Endometrial microvascular endothelial cells (primary cell): ENCODE results near the gene GABPB2. TPM values are rescaled to one million over a fixed set of nuclear protein-coding genes. Genes with fewer than 3 reads are reported as not detected.
"Not testable (repeated sequence)": the region's sequence is repeated elsewhere in the genome, so short reads cannot be mapped to it uniquely, and the experiment has no call there.

Source experiments
- in situ Hi-C: cut with HindIII; loops from 2 replicates; pipeline ENCODE4 v1.10.0; 2017; ENCODE audit warnings: low sequenced_read_pairs, low pct_unique_long_range_greater_than_20kb; ENCODE audit errors: inconsistent ontology term
- total RNA-seq: library from RNA; depleted of rRNA; stranded (reverse); fragments of >200 nt; gene quantifications from one replicate; pipeline ENCODE4 v1.2.3, GENCODE V29; 2015; ENCODE audit errors: inconsistent ontology term

Gene GABPB2
- total RNA-seq, 1 donor from 2014 or later: 14.4 TPM

- in situ Hi-C loops: no loop called here
These were observed 11.9 kb upstream of the GABPB2 start for GRCh38 chr1:151058692-151059091.

GRCh38 chr1:151059109-151060006 is 11.2 kb upstream of the GABPB2 start, which contains the start of gene CDC42SE1:
Gene CDC42SE1, minus strand, starts transcription at chr1:151059622. Its CDS starts 3,892 bp downstream, at chr1:151055730.
- in situ Hi-C loops: no loop called here

DNA sequence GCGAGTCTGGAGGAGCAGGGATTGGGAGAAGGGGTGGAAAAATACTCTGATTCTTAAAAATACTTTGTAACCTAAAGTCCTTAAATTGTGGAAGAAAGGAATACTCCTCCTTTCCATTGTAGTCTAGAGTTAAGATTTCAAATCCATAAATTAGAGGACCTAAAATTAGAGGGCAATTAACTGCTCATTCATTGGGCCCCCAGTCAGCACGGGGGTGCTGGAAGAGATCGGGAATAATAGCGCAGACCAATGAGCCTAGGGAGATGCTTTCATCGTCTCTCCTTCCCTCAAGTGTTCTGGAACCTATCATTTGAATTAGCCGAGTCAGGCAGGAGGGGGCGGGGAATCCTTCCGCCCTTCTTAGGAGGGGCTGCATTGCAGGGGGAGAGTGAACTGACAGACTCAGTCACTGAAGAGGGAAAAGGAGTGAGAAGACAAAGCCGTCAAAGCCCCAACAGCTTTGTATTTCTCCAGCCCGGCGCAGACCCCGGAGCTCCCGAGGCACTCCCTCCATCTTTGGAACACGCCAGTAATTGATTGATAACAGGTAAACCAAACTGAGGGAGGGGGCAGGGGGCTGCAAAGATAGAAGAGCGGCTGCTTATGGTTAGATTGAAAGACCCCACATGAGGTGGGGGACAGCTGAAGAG is 10.4 kb upstream of the GABPB2 start, which contains the start of gene MLLT11:
TSS of gene MLLT11 (plus strand) at position 391 of the 650 bp plus-strand sequence. CDS start 6,828 bp downstream, outside the sequence.
- in situ Hi-C loops: no loop called here

DNA sequence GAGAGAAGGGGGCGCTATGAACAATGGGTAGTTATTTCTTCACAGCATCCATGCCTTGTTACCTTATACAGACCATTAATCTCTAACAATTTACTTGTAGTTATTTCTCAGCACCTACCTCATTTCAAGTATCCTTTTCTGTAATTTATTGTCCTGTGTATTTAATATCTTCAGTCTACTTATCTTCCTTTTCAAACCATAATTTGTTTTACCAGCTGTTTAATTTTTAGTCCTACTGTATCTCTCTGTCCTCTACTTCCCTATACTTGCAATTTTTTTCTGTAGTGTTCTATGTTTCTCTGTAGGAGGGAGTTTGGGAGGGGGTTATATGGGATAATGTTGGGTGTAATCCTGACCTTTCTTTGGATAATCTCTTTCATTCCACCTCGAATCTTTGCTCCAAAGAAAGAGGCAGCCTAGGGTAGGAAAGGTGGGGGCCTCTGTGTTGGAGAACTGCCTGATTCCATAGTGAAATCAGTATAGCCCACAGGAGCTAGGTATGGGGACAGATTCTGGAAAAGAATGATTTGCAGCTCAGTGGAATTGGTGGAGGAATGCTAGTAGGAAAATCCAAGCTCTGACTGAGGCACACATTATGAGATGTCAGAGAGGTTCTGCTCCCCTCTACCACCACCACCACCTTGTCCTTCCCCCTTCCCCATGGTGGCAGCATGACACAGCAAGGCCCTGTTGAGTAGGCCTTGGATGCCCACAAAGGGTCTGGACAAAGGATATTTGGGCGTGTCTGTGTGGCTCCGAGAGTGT is 9.7 kb upstream of the GABPB2 start:
- in situ Hi-C loops: no loop called here

- in situ Hi-C loops: no loop called here
These were observed 8.9 kb upstream of the GABPB2 start for GRCh38 chr1:151061704-151062103.

GRCh38 chr1:151062741-151063371 is 7.7 kb upstream of the GABPB2 start:
- in situ Hi-C loops: no loop called here

GRCh38 chr1:151065089-151065645 is 5.4 kb upstream of the GABPB2 start:
- in situ Hi-C loops: no loop called here

DNA sequence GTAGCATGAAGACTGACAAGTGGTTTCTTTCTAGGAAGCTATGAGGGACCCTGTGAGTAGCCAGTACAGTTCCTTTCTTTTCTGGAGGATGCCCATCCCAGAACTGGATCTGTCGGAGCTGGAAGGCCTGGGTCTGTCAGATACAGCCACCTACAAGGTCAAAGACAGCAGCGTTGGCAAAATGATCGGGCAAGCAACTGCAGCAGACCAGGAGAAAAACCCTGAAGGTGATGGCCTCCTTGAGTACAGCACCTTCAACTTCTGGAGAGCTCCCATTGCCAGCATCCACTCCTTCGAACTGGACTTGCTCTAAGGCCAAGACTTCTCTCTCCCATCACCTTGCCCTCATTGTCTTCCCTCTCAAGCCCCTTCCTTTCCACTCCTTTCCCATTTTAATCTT is 3.4 kb upstream of the GABPB2 start:
- in situ Hi-C loops: no loop called here

- in situ Hi-C loops: no loop called here
These were observed 1.5 kb upstream of the GABPB2 start for GRCh38 chr1:151069103-151069486.

- in situ Hi-C loops: no loop called here
These were observed 1.7 kb downstream of the GABPB2 start for GRCh38 chr1:151072224-151072623.

DNA sequence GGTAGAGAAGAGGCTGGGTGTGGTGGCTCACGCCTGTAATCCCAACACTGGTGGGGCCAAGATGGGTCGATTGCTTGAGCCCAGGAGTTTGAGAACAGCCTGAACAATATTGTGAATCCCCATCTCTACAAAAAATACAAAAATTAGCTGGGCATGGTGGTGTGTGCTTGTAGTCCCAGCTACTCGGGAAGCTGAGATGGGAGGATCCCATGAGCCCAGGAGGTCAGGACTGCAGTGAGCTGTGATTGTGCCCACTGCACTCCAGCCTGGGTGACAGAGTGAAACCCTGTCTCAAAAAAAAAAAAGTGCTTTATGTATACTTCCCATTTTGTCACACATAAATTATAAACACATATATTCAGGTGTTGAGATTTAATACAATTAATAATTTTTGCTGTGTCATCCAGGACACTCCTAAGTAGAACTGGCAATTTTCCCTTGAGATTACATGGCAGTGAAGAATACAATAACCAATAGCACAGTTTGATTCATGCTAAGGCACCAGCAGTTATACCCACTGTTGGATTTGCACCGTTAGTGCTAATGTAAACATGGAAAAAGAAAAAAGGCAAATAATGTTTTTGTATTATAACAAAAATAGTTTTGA is 15.5 kb downstream of the GABPB2 start:
- in situ Hi-C loops: no loop called here

DNA sequence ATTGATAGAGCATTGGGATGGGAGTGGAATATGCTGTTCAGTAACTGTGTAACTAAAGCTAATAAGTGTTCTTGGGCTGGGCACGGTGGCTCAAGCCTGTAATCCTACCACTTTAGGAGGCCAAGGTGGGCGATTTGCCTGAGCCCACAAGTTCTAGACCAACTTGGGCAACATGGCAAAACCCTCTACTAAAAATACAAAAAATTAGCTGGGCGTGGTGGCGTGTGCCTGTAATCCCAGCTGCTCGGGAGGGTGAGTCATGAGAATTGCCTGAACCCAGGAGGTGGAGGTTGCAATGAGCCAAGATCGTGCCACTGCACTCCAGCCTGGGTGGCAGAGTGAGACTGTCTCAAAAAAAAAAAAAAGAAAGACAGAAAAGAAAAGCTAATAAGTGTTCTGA is 26.9 kb downstream of the GABPB2 start:
- in situ Hi-C loops: not testable (repeated sequence)

DNA sequence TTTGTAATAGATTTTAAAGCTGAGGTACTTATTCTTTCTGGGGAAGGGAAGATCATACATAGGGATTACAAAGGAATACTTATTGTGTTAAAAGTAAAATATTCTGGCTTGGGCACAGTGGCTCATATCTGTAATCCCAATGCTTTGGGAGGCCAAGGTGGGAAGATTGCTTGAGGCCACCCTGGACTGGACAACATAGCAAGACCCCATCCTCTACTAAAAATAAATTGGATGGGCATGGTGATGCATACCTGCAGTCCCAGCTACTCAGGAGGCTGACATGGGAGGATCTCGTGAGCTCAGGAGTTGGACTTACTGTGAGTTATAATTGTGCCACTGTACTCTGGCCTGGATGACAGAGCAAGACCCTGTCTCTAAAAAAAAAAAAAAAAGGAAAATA is 27.6 kb downstream of the GABPB2 start:
- in situ Hi-C loops: no loop called here

- in situ Hi-C loops: no loop called here
These were observed 34.1 kb downstream of the GABPB2 start for GRCh38 chr1:151104630-151105029.

DNA sequence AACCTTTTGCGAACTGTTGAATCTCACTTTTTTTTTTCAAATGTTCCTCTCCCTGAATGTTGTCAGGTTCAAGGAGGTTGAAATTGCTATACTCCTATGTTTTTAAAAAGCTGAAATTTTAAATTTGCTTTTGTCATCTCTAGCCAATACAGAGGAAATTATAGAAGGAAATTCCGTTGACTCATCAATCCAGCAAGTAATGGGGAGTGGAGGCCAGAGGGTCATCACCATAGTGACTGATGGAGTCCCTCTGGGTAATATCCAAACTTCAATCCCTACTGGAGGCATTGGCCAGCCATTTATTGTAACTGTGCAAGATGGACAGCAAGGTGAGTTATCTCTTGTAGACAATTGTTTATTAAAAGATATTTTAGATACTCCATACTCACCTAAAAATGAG is 36.3 kb downstream of the GABPB2 start:
- in situ Hi-C loops: no loop called here

GRCh38 chr1:151108331-151108730 is 37.8 kb downstream of the GABPB2 start:
- in situ Hi-C loops: no loop called here

GRCh38 chr1:151113877-151114276 is 43.3 kb downstream of the GABPB2 start:
- in situ Hi-C loops: no loop called here

DNA sequence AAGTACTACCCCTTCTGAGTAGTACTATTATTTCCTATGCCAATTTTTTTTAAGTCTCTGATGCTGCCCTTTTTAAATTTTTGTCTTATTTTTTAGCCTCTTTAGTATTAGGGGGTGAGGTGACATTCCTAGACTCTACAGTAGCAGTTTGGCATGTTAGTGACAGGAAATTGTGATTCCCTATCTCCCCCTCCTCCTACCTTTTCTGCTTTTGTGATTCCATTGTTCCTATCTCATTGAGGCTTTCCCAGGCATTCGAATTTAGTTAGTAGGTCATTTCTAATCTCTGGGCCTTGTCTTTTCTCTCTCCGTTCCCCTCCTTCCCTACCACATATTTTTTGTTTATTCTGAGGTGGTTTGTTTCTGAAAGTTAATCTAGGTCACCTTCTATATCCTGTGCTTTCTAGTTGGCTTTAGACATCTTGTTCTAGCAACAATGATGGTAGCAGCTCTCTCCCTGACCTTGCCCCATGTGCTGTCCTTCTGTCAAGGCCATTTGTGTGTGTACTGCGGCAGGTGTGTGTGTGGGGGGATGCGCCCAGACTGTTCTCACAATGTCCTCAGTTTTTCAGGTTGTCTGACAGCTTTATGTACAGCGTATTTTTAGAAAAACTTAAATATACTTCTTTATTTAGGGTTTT is 54.3 kb downstream of the GABPB2 start:
- in situ Hi-C loops: no loop called here
